Stimulated activated CD4-positive, alpha-beta T cell treated with anti-CD3 and anti-CD28 coated beads, Interleukin-1b, Interleukin-23, amount 100 ng/mL, for 4 hours (primary cell): ENCODE data around the gene TNC.
A peak's percentile ranks its signal among the peaks of the same experiment; 100 is the strongest.

Experiments used
- DNase-seq, 2 donors: peaks; one replicate each; pipeline ENCODE4 v3.0.0-alpha.2; 2020; ENCODE audit warnings: low read depth in 2 of 2

The TNC gene

GRCh38 chr9:115012486-115012885, 105.5 kb downstream of the TNC start:
- no peak for DNase-seq

- no peak for DNase-seq
These were observed 107.1 kb downstream of the TNC start for GRCh38 chr9:115010874-115011273.

- DNase-seq, result no peak
These were observed 109.3 kb downstream of the TNC start for GRCh38 chr9:115008536-115009270.

GRCh38 chr9:115006660-115007059, 111.3 kb downstream of the TNC start:
- DNase-seq, result no peak

GRCh38 chr9:115005322-115005721, 112.6 kb downstream of the TNC start:
- no peak for DNase-seq

GRCh38 chr9:115004545-115004944, 113.4 kb downstream of the TNC start:
- no peak for DNase-seq

- no peak for DNase-seq
These were observed 115.4 kb downstream of the TNC start for GRCh38 chr9:115002371-115003120.

- DNase-seq, result no peak
These were observed 117.7 kb downstream of the TNC start for GRCh38 chr9:115000217-115000639.

GRCh38 chr9:114998326-114998725, 119.6 kb downstream of the TNC start:
- DNase-seq, result no peak

- no peak for DNase-seq
These were observed 122.2 kb downstream of the TNC start for GRCh38 chr9:114995681-114996221.

- DNase-seq, result no peak
These were observed 123.2 kb downstream of the TNC start for GRCh38 chr9:114994768-114995167.

GRCh38 chr9:114991861-114992260, 126.1 kb downstream of the TNC start:
- DNase-seq, result no peak

GRCh38 chr9:114990901-114991300, 127.1 kb downstream of the TNC start:
- DNase-seq, result no peak

GRCh38 chr9:114989600-114990410, 128.2 kb downstream of the TNC start:
- peak; percentile 37 to 47 for DNase-seq

GRCh38 chr9:114988962-114989599, 128.9 kb downstream of the TNC start:
- DNase-seq, result no peak

GRCh38 chr9:114987116-114987515, 130.8 kb downstream of the TNC start:
- DNase-seq, result no peak

GRCh38 chr9:114985959-114986501, 131.9 kb downstream of the TNC start:
- no peak for DNase-seq

GRCh38 chr9:114981063-114981462, 136.9 kb downstream of the TNC start:
- DNase-seq, result no peak

- no peak for DNase-seq
These were observed 144.7 kb downstream of the TNC start for GRCh38 chr9:114973216-114973615.

GRCh38 chr9:114972510-114973136, 145.3 kb downstream of the TNC start:
- no peak for DNase-seq
